SK-N-SH treated with all-trans-retinoic acid at 6 μM for 48 hours (cell line): ENCODE data around the gene PLXND1.

Experiments
- ATAC-seq: fragments of 200-7000 bp; cut with Tn5 transposase; 3 replicates; pipeline ENCODE4 v1.9.1; 2020; ENCODE audit warnings: mild to moderate bottlenecking, moderate library complexity
- ARNTL ChIP-seq: fragments of 450-650 bp; formaldehyde crosslinking; IDR thresholded peaks from 2 replicates; pipeline ENCODE4 v1.5.0; 2020; ENCODE audit warnings: low read depth, mild to moderate bottlenecking, moderate library complexity, borderline replicate concordance
- BACH2 ChIP-seq: fragments of 250-450 bp; sonication (Bioruptor Pico); IDR thresholded peaks from 2 replicates; pipeline ENCODE4 v1.9.0; 2021; ENCODE audit warnings: mild to moderate bottlenecking, borderline replicate concordance
- CREB5 ChIP-seq: fragments of 250-450 bp; sonication (Bioruptor Pico); IDR thresholded peaks from 2 replicates; pipeline ENCODE4 v1.5.1; 2020; ENCODE audit warnings: low read depth, mild to moderate bottlenecking, moderate library complexity
- CSDC2 ChIP-seq: fragments of 250-450 bp; sonication (Bioruptor Pico); IDR thresholded peaks from 2 replicates; pipeline ENCODE4 v1.5.0; 2020; ENCODE audit warnings: mild to moderate bottlenecking, moderate library complexity
- CSRNP3 ChIP-seq: fragments of 250-450 bp; sonication (Bioruptor Pico); IDR thresholded peaks from 2 replicates; pipeline ENCODE4 v1.5.1; 2021; ENCODE audit warnings: mild to moderate bottlenecking, moderate library complexity
- ESRRG ChIP-seq: fragments of 250-450 bp; sonication (Bioruptor Pico); IDR thresholded peaks from 2 replicates; pipeline ENCODE4 v1.6.1; 2021; ENCODE audit warnings: mild to moderate bottlenecking
- OSR1 ChIP-seq: fragments of 250-450 bp; sonication (Bioruptor Pico); IDR thresholded peaks from 2 replicates; pipeline ENCODE4 v1.8.0; 2022; ENCODE audit warnings: moderate library complexity, mild to moderate bottlenecking, inconsistent platforms
- PATZ1 ChIP-seq: fragments of 250-450 bp; sonication (Bioruptor Pico); IDR thresholded peaks from 2 replicates; pipeline ENCODE4 v1.8.0; 2020; ENCODE audit warnings: mild to moderate bottlenecking, moderate library complexity, borderline replicate concordance
- POU6F1 ChIP-seq: fragments of 250-450 bp; sonication (Bioruptor Pico); IDR thresholded peaks from 2 replicates; pipeline ENCODE4 v1.8.0; 2021; ENCODE audit warnings: low read depth, mild to moderate bottlenecking, moderate library complexity, borderline replicate concordance
- PPARA ChIP-seq: fragments of 250-450 bp; sonication (Bioruptor Pico); IDR thresholded peaks from 2 replicates; pipeline ENCODE4 v1.5.0; 2020; ENCODE audit warnings: mild to moderate bottlenecking, borderline replicate concordance
- RARB ChIP-seq: fragments of 250-450 bp; sonication (Bioruptor Pico); IDR thresholded peaks from 2 replicates; pipeline ENCODE4 v1.8.0; 2021; ENCODE audit warnings: mild to moderate bottlenecking, moderate library complexity
- SNAI2 ChIP-seq: fragments of 250-450 bp; sonication (Bioruptor Pico); IDR thresholded peaks from 2 replicates; pipeline ENCODE4 v1.5.0; 2020; ENCODE audit warnings: mild to moderate bottlenecking, moderate library complexity
- TSHZ2 ChIP-seq: fragments of 250-450 bp; sonication (Bioruptor Pico); IDR thresholded peaks from 2 replicates; pipeline ENCODE4 v1.5.0; 2020; ENCODE audit warnings: mild to moderate bottlenecking, moderate library complexity
- ZC3H10 ChIP-seq: fragments of 250-450 bp; sonication (Bioruptor Pico); IDR thresholded peaks from 2 replicates; pipeline ENCODE4 v1.5.1; 2021; ENCODE audit warnings: mild to moderate bottlenecking, moderate library complexity
- ZFP3 ChIP-seq: fragments of 250-450 bp; sonication (Bioruptor Pico); IDR thresholded peaks from 2 replicates; pipeline ENCODE4 v1.5.0; 2020; ENCODE audit warnings: mild to moderate bottlenecking, moderate library complexity
- ZFP30 ChIP-seq: fragments of 450-650 bp; formaldehyde crosslinking; IDR thresholded peaks from 2 replicates; pipeline ENCODE4 v1.5.0; 2022; ENCODE audit warnings: mild to moderate bottlenecking, moderate library complexity
- ZNF70 ChIP-seq: fragments of 450-650 bp; formaldehyde crosslinking; IDR thresholded peaks from 2 replicates; pipeline ENCODE4 v1.5.0; 2020; ENCODE audit warnings: mild to moderate bottlenecking, moderate library complexity
- ZNF8 ChIP-seq: fragments of 450-650 bp; formaldehyde crosslinking; IDR thresholded peaks from 2 replicates; pipeline ENCODE4 v1.5.0; 2020; ENCODE audit warnings: mild to moderate bottlenecking, moderate library complexity

Gene PLXND1

GRCh38 chr3:129569856-129570255, 36.6 kb downstream of the PLXND1 start:
- ATAC-seq, result no peak
- TF ChIP-seq ESRRG (CRISPR knock-in tag) (no peak), PPARA (CRISPR knock-in tag) (no peak), ZFP30 (CRISPR knock-in tag) (no peak), OSR1 (no peak), PATZ1 (no peak), CREB5 (CRISPR knock-in tag) (no peak), SNAI2 (no peak), TSHZ2 (no peak), POU6F1 (CRISPR knock-in tag) (no peak), ZNF70 (CRISPR knock-in tag) (no peak), CSRNP3 (CRISPR knock-in tag) (no peak)

GRCh38 chr3:129567939-129568338, 38.5 kb downstream of the PLXND1 start:
- ATAC-seq, result no peak
- no peak for TF ChIP-seq ZNF8
- TF ChIP-seq PPARA (CRISPR knock-in tag), result no peak
- no peak for TF ChIP-seq CREB5 (CRISPR knock-in tag)
- no peak for TF ChIP-seq POU6F1 (CRISPR knock-in tag)
- TF ChIP-seq CSDC2 (CRISPR knock-in tag), result no peak
- TF ChIP-seq ZC3H10, result no peak
- no peak for TF ChIP-seq ZFP30 (CRISPR knock-in tag)
- no peak for TF ChIP-seq ZFP3 (CRISPR knock-in tag)
- no peak for TF ChIP-seq ARNTL (CRISPR knock-in tag)
- no peak for TF ChIP-seq RARB (CRISPR knock-in tag)
- no peak for TF ChIP-seq BACH2
- TF ChIP-seq TSHZ2, result no peak
- no peak for TF ChIP-seq ZNF70 (CRISPR knock-in tag)
